Calu3 (cell line): ENCODE data around the gene DLL4. TPM values are rescaled to one million over a fixed set of nuclear protein-coding genes. Genes with fewer than 3 reads are reported as not detected.

Experiments
- BruUV-seq: library from RNA; stranded (reverse); fragments of 400-500 nt; replicated peaks from 2 replicates; lab custom pipeline; 2021; lab: Mats Ljungman, UMichigan
- CTCF ChIA-PET: fragments of 300-600 bp; sonication (Branson Sonifier 250); formaldehyde crosslinking; loops from one replicate; lab custom pipeline; 2022; ENCODE audit warnings: antibody characterized with exemption; lab: Charles Lee
- DNase-seq: peaks from one replicate; pipeline ENCODE4 v3.0.0; 2022
- H3K27ac Mint-ChIP-seq: one replicate; pipeline ENCODE4 v1.8.0; 2022; ENCODE audit warnings: mixed read lengths; ENCODE audit not compliant: unreplicated experiment
- H3K27me3 Mint-ChIP-seq: one replicate; pipeline ENCODE4 v1.8.0; 2022; ENCODE audit warnings: mixed read lengths; ENCODE audit not compliant: unreplicated experiment
- H3K36me3 Mint-ChIP-seq: one replicate; pipeline ENCODE4 v1.8.0; 2022; ENCODE audit warnings: mild to moderate bottlenecking, moderate library complexity, mixed read lengths; ENCODE audit not compliant: insufficient read depth, unreplicated experiment
- H3K4me1 Mint-ChIP-seq: one replicate; pipeline ENCODE4 v1.8.0; 2022; ENCODE audit warnings: mild to moderate bottlenecking, low read depth, mixed read lengths; ENCODE audit not compliant: unreplicated experiment
- H3K4me3 Mint-ChIP-seq: one replicate; pipeline ENCODE4 v1.8.0; 2022; ENCODE audit warnings: mild to moderate bottlenecking, low read depth, moderate library complexity, mixed read lengths; ENCODE audit not compliant: unreplicated experiment
- H3K9me3 Mint-ChIP-seq: one replicate; pipeline ENCODE4 v1.8.0; 2022; ENCODE audit warnings: low read depth, mixed read lengths; ENCODE audit not compliant: unreplicated experiment
- intact Hi-C: fragments of 100-400 bp; cut with micrococcal nuclease; formaldehyde crosslinking; loops from one replicate; pipeline ENCODE4 v1.10.0; 2022; ENCODE audit not compliant: unreplicated experiment
- total RNA-seq: library from RNA; stranded (reverse); gene quantifications from 2 replicates; pipeline ENCODE4 v1.2.3, GENCODE V29; 2022
- TF ChIP-seq, protein P1 (sequence below): fragments of 200-600 bp; IDR thresholded peaks from one replicate; pipeline ENCODE4 v1.8.0; 2022; ENCODE audit warnings: antibody characterized with exemption; ENCODE audit not compliant: unreplicated experiment

Gene DLL4
- total RNA-seq, 1 experiment from 2014 or later = not detected

DNA sequence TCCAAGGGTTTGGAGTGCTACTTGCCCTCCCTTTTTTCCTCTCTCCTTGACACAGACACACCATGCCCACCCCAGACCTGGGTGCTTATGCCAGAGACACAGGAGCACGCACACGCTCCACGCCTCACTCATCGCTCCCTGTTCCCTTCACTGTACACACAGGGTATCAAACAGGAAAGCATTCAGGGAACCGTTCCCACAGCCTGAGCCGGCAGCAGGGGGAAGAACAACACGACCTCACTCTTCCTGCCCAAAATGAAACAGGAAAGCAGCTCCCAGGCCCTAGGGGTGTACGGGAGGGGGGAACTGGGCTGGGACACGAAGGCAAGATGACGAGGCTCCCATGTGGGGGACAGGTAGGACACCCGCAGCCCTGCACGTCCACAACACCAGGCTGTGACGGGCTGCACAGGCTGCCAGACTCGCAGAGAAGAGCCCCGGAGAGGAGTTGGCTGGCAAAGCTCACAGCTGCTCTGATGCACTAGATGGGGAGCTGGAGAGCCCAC is 11.2 kb downstream of the DLL4 start:
- Mint-ChIP-seq H3K27ac (no peak overlapping the region), H3K4me3 (no peak overlapping the region), H3K27me3 (no peaks in the 10 kb centered on the region), H3K4me1 (no peaks in the 10 kb centered on the region), H3K9me3 (no peaks in the 10 kb centered on the region), H3K36me3 (peaks cover 3% of the 10 kb centered on the region)
- TF ChIP-seq, protein P1, sequence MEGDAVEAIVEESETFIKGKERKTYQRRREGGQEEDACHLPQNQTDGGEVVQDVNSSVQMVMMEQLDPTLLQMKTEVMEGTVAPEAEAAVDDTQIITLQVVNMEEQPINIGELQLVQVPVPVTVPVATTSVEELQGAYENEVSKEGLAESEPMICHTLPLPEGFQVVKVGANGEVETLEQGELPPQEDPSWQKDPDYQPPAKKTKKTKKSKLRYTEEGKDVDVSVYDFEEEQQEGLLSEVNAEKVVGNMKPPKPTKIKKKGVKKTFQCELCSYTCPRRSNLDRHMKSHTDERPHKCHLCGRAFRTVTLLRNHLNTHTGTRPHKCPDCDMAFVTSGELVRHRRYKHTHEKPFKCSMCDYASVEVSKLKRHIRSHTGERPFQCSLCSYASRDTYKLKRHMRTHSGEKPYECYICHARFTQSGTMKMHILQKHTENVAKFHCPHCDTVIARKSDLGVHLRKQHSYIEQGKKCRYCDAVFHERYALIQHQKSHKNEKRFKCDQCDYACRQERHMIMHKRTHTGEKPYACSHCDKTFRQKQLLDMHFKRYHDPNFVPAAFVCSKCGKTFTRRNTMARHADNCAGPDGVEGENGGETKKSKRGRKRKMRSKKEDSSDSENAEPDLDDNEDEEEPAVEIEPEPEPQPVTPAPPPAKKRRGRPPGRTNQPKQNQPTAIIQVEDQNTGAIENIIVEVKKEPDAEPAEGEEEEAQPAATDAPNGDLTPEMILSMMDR = no peak
- DNase-seq = no peak
- intact Hi-C loops = loop anchor here (10.0 kb wide), 1 partner anchor 244 kb away; no protein-coding TSS in a partner anchor
- no TSS peak for BruUV-seq
- CTCF ChIA-PET = interaction anchor here (1.4 kb wide), 1 partner anchor 10 kb away, joined by 6 read pairs; no protein-coding TSS in a partner anchor

GRCh38 chr15:40941068-40941527 is 12.0 kb downstream of the DLL4 start:
- H3K9me3 Mint-ChIP-seq = no peaks in the 10 kb centered on the region
- DNase-seq = no peak
- TF ChIP-seq, protein P1 = no peak
- H3K4me3 Mint-ChIP-seq = peak overlapping the region; percentile 56
- intact Hi-C loops = loop anchor here (10.0 kb wide), 1 partner anchor 244 kb away; no protein-coding TSS in a partner anchor
- BruUV-seq = no TSS peak
- no peaks in the 10 kb centered on the region for H3K4me1 Mint-ChIP-seq
- H3K27me3 Mint-ChIP-seq = no peaks in the 10 kb centered on the region
- H3K27ac Mint-ChIP-seq = no peak overlapping the region
- H3K36me3 Mint-ChIP-seq = peaks cover 3% of the 10 kb centered on the region
- CTCF ChIA-PET = interaction anchor here (0.6 to 1.4 kb wide), 5 partner anchors 8 to 35 kb away, joined by 3 to 6 read pairs (median 3); partner anchors contain the start of gene CHAC1

DNA sequence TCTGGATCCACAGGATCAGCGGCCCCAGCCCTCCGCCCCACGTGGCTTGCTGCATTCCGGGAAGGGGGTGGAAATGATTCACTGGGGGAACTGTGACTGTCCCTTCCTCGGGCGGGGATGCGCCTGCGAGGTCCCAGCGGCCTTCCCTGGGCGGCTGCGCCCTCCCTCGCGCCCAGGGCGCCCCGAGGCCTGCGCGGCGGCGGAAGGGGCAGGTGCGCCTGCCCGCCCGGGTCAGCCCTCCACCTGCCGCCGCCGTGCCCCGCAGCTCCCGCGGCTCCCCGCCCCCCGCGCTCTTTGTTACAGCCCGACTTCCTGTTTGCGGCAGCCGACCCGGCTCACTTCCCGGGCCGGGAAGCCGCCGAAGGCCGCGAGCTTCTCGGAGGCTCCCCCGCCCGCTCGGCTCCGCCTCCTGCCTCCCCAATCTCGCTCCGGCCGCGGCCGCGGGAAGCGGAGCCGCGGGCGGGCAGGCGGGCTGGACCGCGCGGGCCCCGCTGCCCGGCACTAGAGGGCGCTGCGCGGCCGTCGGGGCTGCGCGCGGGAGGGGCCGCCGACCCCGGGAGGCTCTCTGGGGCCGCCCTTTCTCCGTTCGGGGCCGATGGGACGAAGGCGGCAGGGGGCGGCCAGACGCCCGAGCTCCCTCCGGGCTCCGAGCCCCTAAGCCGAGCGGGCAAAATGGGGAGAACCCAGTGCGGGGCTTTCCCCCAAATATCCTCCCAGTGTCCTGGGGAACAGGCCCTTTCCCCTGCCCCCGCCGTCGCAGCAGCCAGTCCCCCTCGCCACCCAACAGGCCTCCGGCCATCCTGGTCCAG is 12.6 kb downstream of the DLL4 start:
- peak overlapping the region; percentile 56 for H3K4me3 Mint-ChIP-seq
- DNase-seq = peak; percentile 71
- intact Hi-C loops = loop anchor here (10.0 kb wide), 1 partner anchor 243 kb away; no protein-coding TSS in a partner anchor
- no TSS peak for BruUV-seq
- peaks cover 3% of the 10 kb centered on the region for H3K36me3 Mint-ChIP-seq
- no peaks in the 10 kb centered on the region for H3K9me3 Mint-ChIP-seq
- H3K27ac Mint-ChIP-seq = no peak overlapping the region
- no peaks in the 10 kb centered on the region for H3K4me1 Mint-ChIP-seq
- TF ChIP-seq, protein P1 = no peak
- CTCF ChIA-PET = interaction anchor here (0.6 to 1.4 kb wide), 5 partner anchors 9 to 36 kb away, joined by 3 to 6 read pairs (median 3); partner anchors contain the start of gene CHAC1
- no peaks in the 10 kb centered on the region for H3K27me3 Mint-ChIP-seq

DNA sequence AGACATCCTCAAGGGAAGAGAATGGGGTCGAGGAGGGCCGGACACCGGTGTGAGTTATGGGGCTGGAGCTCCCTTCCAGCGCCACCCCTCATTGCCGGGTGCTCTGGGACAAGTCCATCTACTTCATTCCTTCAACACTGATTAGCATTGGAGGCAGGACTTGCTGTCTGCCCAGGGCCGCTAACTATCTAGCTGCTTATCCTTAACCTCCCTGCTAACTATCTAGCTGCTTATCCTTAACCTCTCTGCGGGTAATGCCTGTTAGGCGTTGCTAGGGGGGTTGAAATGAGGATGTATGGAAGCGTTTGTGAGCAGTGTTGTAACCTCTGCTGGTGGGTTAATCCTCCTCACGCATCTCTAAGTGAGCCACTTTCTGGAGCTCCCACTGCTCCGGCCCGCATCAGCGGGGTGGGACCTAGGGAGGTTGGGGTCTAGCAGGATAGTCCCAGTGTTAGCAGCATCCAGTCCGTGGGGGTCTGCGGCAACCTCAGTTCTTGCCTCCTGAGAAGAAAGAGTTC is 13.3 kb downstream of the DLL4 start:
- CTCF ChIA-PET = interaction anchor here (1.0 kb wide), 1 partner anchor 12 kb away, joined by 3 read pairs; no protein-coding TSS in a partner anchor
- peak overlapping the region; percentile 56 for H3K4me3 Mint-ChIP-seq
- TF ChIP-seq, protein P1 = no peak
- DNase-seq = no peak
- intact Hi-C loops = loop anchor here (10.0 kb wide), 1 partner anchor 242 kb away; no protein-coding TSS in a partner anchor
- H3K4me1 Mint-ChIP-seq = no peaks in the 10 kb centered on the region
- H3K27me3 Mint-ChIP-seq = no peaks in the 10 kb centered on the region
- H3K9me3 Mint-ChIP-seq = no peaks in the 10 kb centered on the region
- peaks cover 3% of the 10 kb centered on the region for H3K36me3 Mint-ChIP-seq
- no TSS peak for BruUV-seq
- H3K27ac Mint-ChIP-seq = no peak overlapping the region
